HepG2 (cell line): ENCODE measurements around the gene HOMEZ. TPM values are rescaled to one million over a fixed set of nuclear protein-coding genes. Genes with fewer than 3 reads are reported as not detected.
A peak's percentile ranks its signal among the peaks of the same experiment; 100 is the strongest.

Experiments
- DMAP1 ChIP-seq: IDR thresholded peaks from 2 replicates; pipeline ENCODE4 v1.6.1; 2016
- ELF1 ChIP-seq: sonication (generic); formaldehyde crosslinking; IDR thresholded peaks from 2 replicates; pipeline ENCODE4 v1.4.0; 2020; ENCODE audit warnings: missing genetic modification reagents
- FIP1L1 ChIP-seq: fragments of 200-400 bp; formaldehyde crosslinking; IDR thresholded peaks from 2 replicates; pipeline ENCODE4 v1.6.1; 2018; ENCODE audit warnings: low read depth, mild to moderate bottlenecking, low read length, moderate library complexity, borderline replicate concordance; ENCODE audit not compliant: insufficient read depth
- MED8 ChIP-seq: sonication (generic); formaldehyde crosslinking; IDR thresholded peaks from 2 replicates; pipeline ENCODE4 v1.8.1; 2023; ENCODE audit warnings: mild to moderate bottlenecking, missing genetic modification reagents; ENCODE audit not compliant: insufficient replicate concordance
- NFAT5 ChIP-seq: sonication (generic); formaldehyde crosslinking; IDR thresholded peaks from 2 replicates; pipeline ENCODE4 v1.4.0; 2020; ENCODE audit warnings: missing genetic modification reagents
- NR2F2 ChIP-seq: IDR thresholded peaks from 2 replicates; pipeline ENCODE4 v1.6.1; 2012; ENCODE audit warnings: low read depth, inconsistent platforms, borderline replicate concordance
- TBP ChIP-seq: sonication (generic); formaldehyde crosslinking; IDR thresholded peaks from 2 replicates; pipeline ENCODE4 v1.5.0; 2020; ENCODE audit warnings: missing genetic modification reagents
- ZNF382 ChIP-seq: sonication (generic); formaldehyde crosslinking; IDR thresholded peaks from 2 replicates; pipeline ENCODE4 v1.5.0; 2020; ENCODE audit warnings: missing genetic modification reagents, mild to moderate bottlenecking, borderline replicate concordance
- ZNF460 ChIP-seq: sonication (generic); formaldehyde crosslinking; IDR thresholded peaks from 2 replicates; pipeline ENCODE4 v1.5.1; 2020; ENCODE audit warnings: missing genetic modification reagents, mild to moderate bottlenecking, borderline replicate concordance
- ZNF614 ChIP-seq: IDR thresholded peaks from 2 replicates; pipeline ENCODE4 v1.6.1; 2018; ENCODE audit warnings: missing biosample characterization, missing genetic modification reagents, inconsistent platforms, borderline replicate concordance
- ZNF704 ChIP-seq: sonication (generic); formaldehyde crosslinking; IDR thresholded peaks from 2 replicates; pipeline ENCODE4 v1.8.1; 2023; ENCODE audit warnings: mild to moderate bottlenecking, inconsistent platforms, moderate library complexity, missing genetic modification reagents, borderline replicate concordance
- ZNF749 ChIP-seq: sonication (generic); formaldehyde crosslinking; IDR thresholded peaks from 2 replicates; pipeline ENCODE4 v1.8.0; 2022; ENCODE audit warnings: mild to moderate bottlenecking, missing genetic modification reagents, moderate library complexity, borderline replicate concordance
- ZNF782 ChIP-seq: sonication (generic); formaldehyde crosslinking; IDR thresholded peaks from 2 replicates; pipeline ENCODE4 v1.4.0; 2020; ENCODE audit warnings: missing genetic modification reagents, mild to moderate bottlenecking, borderline replicate concordance
- polyA plus RNA-seq, 8 experiments: library from polyadenylated mRNA; depleted of rRNA in 3 of 8; stranded (reverse) in 7 of 8; unstranded in 1 of 8; fragments of >200 nt; fragmentation: Illumina TruSeq in 4 of 8; extraction: Trizol in 4 of 8; gene quantifications; 2 replicates each; pipeline versions ENCODE4 v1.2.1 to v1.2.3, GENCODE V29; 2011 to 2016; ENCODE audit warnings: low read depth in 4 of 8, missing spikeins in 1 of 8, mixed read lengths in 1 of 8; ENCODE audit not compliant: insufficient read depth in 1 of 8
- total RNA-seq, 5 experiments: library from RNA; depleted of rRNA; stranded (reverse); fragments of >200 nt; fragmentation: Illumina TruSeq; extraction: Trizol; gene quantifications; 2 replicates each; pipeline ENCODE4 v1.2.3, GENCODE V29; 2016; ENCODE audit warnings: low read depth in 1 of 5
- TF ChIP-seq, protein P1 (sequence below): sonication (generic); formaldehyde crosslinking; IDR thresholded peaks from one replicate; pipeline ENCODE4 v1.5.1; 2020; ENCODE audit warnings: mild to moderate bottlenecking, missing genetic modification reagents; ENCODE audit errors: not compliant biosample characterization

Gene HOMEZ
- total and polyA plus RNA-seq, 2 of the 13 experiments (the other 11 are each of a cell fraction or from before 2014, with no cell fraction given): 14.5 to 31.8 TPM

- TF ChIP-seq, protein P1, sequence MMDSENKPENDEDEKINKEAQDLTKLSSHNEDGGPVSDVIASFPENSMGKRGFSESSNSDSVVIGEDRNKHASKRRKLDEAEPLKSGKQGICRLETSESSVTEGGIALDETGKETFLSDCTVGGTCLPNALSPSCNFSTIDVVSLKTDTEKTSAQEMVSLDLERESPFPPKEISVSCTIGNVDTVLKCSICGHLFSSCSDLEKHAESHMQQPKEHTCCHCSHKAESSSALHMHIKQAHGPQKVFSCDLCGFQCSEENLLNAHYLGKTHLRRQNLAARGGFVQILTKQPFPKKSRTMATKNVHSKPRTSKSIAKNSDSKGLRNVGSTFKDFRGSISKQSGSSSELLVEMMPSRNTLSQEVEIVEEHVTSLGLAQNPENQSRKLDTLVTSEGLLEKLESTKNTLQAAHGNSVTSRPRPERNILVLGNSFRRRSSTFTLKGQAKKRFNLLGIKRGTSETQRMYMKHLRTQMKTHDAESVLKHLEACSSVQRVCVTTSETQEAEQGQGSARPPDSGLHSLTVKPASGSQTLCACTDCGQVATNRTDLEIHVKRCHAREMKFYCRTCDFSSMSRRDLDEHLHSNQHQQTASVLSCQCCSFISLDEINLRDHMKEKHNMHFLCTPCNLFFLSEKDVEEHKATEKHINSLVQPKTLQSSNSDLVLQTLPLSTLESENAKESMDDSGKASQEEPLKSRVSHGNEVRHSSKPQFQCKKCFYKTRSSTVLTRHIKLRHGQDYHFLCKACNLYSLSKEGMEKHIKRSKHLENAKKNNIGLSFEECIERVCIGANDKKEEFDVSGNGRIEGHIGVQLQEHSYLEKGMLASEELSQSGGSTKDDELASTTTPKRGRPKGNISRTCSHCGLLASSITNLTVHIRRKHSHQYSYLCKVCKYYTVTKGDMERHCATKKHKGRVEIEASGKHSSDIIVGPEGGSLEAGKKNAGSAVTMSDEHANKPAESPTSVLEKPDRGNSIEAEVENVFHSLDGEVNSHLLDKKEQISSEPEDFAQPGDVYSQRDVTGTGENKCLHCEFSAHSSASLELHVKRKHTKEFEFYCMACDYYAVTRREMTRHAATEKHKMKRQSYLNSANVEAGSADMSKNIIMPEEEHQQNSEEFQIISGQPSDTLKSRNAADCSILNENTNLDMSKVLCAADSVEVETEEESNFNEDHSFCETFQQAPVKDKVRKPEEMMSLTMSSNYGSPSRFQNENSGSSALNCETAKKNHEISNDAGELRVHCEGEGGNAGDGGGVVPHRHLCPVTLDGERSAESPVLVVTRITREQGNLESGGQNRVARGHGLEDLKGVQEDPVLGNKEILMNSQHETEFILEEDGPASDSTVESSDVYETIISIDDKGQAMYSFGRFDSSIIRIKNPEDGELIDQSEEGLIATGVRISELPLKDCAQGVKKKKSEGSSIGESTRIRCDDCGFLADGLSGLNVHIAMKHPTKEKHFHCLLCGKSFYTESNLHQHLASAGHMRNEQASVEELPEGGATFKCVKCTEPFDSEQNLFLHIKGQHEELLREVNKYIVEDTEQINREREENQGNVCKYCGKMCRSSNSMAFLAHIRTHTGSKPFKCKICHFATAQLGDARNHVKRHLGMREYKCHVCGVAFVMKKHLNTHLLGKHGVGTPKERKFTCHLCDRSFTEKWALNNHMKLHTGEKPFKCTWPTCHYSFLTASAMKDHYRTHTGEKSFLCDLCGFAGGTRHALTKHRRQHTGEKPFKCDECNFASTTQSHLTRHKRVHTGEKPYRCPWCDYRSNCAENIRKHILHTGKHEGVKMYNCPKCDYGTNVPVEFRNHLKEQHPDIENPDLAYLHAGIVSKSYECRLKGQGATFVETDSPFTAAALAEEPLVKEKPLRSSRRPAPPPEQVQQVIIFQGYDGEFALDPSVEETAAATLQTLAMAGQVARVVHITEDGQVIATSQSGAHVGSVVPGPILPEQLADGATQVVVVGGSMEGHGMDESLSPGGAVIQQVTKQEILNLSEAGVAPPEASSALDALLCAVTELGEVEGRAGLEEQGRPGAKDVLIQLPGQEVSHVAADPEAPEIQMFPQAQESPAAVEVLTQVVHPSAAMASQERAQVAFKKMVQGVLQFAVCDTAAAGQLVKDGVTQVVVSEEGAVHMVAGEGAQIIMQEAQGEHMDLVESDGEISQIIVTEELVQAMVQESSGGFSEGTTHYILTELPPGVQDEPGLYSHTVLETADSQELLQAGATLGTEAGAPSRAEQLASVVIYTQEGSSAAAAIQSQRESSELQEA (CRISPR knock-in tag): no peak
- peak; percentile 68 for TF ChIP-seq ELF1 (CRISPR knock-in tag)
- TF ChIP-seq ZNF382: no peak
- peak; percentile 85 for TF ChIP-seq ZNF704
- peak; percentile 82; the same call in 1 of the 2 replicates for TF ChIP-seq ZNF749 (CRISPR knock-in tag)
- TF ChIP-seq ZNF614 (CRISPR knock-in tag): peak; percentile 93
- TF ChIP-seq MED8 (CRISPR knock-in tag): peak; percentile 89
- TF ChIP-seq ZNF782 (CRISPR knock-in tag): peak; percentile 99
- peak; percentile 82; the same call in 1 of the 2 replicates for TF ChIP-seq DMAP1 (CRISPR knock-in tag)
- TF ChIP-seq NFAT5 (CRISPR knock-in tag): peak; percentile 92; the same call in 1 of the 2 replicates
- peak; percentile 94; the same call in 1 of the 2 replicates for TF ChIP-seq FIP1L1
- TF ChIP-seq TBP (CRISPR knock-in tag): no peak; the same call in 1 of the 2 replicates
- no peak for TF ChIP-seq ZNF460 (CRISPR knock-in tag)
- TF ChIP-seq NR2F2: no peak
Observed at GRCh38 chr14:23301969-23302289, 16.0 kb upstream of the HOMEZ start (continued).
